HPDE6-E6E7 (cell line): ENCODE data around the gene TRIM66.
A peak's percentile ranks its signal among the peaks of the same experiment; 100 is the strongest.

Experiments used
- DNase-seq: peaks from one replicate; pipeline ENCODE4 v3.0.0; 2011; ENCODE audit warnings: missing footprints; ENCODE audit errors: extremely low spot score

Gene TRIM66

DNA sequence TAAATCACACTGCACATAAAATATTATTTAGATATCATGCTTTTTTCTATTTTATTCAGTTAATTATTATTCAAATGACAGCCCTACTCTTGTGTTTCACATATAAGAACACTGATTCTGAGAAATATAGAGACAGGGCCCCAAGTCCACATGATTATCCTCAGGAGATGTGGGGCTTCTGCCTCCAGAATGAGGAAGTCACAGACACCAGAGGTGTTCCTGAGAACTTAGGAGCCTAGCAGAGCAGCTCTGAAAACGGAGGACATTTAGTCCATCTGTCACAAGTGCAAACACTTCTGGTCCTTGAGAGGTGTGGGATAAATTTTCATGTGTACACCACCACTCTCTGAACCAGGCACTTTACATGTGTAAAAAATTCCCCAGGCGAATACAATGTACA is 26.2 kb downstream of the TRIM66 start:
- no peak for DNase-seq

DNA sequence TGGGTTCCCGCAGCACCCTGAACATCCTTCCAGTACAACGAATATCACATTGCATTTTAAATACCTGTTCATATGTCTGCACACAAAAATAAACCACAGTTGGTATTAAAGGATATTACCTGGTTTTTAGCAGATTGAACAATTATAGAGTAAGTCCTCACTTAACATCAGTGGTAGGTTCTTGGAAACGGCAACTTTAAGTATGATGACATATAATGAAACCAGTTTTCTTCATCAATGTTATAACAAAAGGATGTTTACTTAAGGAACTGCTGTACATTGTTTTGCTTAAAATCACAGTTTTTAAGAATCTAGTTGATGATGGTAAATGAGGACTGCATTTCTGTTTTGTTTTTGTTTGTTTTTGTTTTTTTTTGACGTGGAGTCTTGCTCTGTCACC is 28.0 kb downstream of the TRIM66 start:
- no peak for DNase-seq

DNA sequence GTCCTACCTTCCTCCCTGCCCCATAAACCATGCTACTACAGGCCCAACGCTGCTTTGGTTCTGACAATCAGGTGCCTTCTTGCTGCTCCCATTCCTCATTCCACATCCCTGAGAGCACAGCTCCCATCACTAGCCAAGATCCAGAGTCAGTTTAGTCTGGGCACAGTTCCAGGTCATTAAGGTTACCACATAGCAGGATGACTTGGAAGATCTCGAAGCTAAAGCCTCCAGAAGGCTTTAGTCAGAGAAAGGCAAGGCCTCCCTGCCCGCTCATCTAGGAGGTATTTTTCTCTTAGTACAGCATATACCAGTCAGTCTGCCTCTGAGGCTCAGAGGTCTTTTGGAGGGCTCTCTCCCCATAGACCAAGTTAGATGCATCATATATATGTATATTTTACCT is 30.3 kb downstream of the TRIM66 start:
- no peak for DNase-seq

DNA sequence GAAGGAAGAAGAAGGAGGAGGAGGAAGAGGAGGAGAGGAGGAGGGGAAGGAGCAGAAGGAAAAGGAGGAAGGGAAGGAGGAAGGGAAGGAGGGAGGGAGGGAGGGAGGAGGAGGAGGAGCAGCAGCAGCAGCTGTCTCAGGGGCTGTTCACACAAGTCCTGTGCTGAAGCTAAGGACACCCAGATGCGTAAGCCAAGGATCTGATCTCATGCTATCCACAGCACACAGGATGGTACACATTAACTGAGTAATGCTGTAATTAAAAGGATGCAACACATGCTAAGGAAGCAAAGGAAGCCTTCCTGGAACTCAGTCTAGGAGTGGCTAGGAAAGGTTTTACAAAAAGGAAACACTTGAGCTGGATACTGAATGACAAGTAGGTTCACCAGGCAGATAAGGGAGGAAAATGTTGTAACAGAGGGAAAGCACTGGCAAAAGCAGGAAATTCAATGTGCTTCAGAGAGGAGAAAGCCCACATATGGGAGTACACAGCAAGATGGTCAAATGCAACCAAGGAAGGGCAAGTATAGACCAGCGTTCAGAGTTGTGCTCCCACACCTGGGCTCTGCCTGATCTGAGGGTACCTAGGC is 32.0 kb downstream of the TRIM66 start:
- no peak for DNase-seq

DNA sequence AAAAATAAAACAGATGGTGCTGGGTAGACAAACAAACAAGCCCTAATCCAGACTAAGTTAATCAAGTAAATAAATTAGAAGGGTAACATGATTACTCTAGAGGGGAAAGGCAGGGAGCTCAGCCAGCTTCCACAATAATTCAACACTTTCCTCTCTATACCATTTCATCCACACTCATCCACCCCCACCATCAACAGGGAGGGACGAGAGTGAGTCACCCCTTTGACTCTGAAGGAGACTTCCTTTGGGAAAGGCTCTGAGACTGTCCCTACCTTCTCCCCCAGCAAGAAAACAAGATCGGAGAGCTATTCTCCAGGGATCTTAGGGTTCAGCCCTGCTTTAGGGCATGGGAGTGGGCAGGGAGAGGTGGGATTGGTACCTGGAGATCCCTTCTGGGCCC is 33.1 kb downstream of the TRIM66 start:
- DNase-seq, result peak; percentile 51

DNA sequence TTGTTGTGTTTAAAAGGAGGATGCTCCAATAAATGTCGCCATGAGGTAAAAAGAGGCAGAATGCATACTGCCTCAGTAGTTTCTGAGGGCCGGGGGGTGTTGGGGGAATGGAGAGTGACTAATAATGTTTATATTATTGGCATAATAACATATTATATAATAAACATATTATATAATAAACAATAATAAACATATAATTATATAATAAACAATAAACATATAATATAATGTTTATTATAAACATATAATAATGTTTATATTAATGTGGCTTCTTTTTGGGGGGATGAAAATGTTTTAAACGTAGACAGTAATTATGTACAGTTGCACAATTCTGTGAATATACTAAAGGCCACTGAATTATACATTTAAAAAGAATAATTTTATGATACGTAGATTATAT is 35.6 kb downstream of the TRIM66 start:
- no peak for DNase-seq

DNA sequence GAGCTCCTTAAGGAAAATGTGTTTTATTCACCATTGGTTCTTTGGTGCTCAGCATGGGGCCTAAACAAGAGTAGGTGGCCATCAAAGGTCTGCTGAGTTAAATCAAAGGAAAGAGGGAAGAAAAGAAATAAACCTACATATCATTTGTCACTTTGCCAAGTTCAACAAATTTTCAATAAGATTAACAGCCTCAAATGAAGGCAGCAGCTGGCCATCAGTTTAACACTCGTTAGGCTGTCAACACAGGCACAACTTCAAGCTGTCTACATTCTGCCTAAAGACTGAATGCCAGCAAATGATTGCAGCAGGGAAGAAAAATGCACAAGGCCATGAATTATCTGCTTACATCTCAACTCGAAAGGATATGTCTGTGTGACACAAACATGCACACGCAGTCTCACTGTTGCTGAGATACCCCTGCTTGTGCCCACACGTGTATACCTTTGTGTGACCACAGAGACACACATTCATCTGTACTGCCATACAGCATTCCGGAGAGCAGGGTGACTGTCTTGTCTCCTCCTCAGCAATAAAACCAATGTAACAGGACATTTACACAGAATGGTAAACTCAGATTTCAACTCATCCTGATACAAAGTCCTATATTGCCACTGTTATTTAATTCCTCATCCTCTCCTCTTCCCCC is 40.1 kb downstream of the TRIM66 start:
- DNase-seq, result no peak

DNA sequence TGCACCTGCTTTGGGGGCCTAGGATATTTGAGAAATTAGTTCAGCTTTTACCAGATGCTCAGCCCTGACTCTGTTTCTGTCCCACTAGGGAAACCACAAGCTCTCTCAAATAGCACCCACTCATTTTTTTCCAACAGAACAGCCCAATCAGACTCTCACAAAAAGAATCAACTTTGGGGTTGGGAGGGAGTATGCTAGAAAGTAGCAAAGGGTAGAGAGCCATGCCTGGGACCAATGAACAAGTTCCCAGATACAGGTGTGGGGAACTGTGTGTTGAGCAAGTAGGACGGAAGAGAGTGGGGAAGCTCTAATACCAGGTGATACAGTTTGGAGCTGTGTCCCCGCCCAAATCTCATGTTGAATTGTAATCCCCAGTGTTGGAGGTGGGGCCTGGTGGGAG is 41.1 kb downstream of the TRIM66 start:
- no peak for DNase-seq

DNA sequence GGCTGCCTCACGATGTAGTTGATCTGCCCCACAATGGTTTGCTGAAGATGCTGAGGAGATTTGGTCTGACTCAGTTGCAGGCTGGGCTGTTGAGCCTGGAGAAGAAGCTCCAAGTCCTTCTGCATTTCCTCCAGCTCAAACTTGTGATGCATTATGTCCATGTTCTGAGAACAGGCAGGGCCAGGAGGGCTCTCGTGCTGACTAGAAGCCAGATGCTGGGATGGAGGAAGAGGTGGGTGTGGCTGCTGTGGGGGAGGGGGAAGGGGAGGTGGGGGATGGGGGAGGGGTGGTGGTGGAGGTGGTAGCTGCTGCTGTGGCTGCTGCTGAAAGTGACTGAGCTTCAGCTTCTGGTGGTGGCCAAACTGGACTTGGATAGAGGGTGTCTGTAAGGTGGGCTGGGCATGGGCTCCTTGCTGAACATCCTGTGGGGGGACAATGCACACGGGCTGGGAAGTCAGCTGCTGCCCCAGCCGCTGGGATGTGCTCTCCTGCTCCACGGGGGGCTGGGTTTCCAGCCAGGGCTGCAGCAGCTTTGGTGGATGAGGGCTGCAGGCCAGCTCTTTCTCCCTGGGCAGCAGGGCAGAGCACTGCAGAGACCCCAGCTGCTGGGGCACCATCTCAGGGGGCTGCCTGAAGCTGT is 42.1 kb downstream of the TRIM66 start:
- DNase-seq, result no peak

DNA sequence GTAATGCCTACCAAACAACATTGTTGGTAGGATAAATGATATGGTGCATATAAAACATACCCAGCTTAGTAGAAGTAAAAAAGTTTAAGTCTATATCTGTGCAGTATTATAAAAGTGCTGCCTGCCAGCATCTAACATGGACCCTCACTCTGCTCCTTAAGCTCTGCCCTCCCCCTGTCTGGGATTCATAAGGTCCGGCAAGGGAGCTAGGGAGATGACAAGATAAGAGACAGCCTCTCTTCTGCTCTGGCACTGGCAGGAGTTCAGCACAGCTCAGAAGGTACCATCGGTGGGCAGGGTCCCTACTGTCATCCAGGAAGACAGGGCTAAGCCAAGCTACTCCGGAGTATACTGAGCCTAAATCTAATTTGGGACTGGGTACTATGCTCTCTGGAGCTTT is 42.8 kb downstream of the TRIM66 start:
- no peak for DNase-seq

DNA sequence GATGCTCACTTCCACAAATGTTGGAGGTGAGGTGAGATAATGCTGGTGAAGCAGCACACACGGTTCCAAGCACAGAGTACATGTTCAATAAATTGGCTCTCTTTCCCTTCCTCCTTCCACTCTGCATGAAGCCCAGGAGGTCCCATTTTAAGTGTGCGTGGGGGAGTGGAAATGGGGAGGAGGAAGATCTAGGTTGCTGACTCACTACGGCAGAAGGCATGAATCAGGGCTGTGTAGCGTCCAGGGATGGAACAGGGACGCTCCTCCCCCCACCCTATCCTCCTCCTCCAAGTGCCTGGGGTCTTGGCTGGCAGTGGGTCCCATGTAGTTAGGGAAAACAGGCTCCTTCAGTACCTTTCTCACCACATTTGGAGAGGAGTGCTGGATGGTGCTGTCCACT is 44.2 kb downstream of the TRIM66 start:
- DNase-seq, result no peak

DNA sequence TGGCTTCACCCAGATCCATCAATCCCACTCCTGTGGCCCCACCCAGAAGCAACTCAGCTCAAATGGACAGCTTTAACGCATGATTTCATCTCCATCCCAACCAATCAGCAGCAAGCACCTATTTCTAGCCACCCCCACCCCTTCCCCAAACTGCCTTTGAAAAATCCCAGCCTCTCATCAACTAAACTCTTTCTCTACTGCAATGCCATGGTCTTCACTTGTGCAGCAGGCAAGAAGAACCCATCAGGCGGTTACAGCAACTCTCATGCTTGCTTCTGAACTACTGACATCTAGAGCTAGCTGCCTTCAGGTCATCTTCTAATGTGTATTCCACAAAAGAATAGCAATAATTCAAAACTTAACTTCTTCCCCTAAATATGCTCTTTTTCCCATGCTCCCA is 46.3 kb downstream of the TRIM66 start:
- DNase-seq, result no peak

DNA sequence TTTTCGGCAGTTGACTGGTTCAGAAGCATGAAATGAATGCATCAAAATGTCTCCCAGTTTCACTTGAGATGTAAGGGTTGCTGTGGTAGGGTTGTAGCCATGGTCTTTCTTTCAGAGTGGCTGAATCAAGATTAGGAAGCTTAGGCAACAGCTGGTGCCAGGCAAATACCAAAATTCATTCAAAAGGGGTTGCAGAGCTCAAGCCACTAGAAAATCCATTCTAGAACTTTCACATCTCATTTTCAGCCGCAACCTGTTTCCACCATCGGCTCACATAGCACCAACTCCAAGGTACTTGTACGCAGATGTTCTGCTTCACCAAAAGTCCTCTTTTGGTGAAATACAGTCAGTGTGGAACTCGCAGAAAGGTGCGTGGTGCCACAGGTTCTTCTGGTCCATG is 48.0 kb downstream of the TRIM66 start:
- DNase-seq, result no peak

DNA sequence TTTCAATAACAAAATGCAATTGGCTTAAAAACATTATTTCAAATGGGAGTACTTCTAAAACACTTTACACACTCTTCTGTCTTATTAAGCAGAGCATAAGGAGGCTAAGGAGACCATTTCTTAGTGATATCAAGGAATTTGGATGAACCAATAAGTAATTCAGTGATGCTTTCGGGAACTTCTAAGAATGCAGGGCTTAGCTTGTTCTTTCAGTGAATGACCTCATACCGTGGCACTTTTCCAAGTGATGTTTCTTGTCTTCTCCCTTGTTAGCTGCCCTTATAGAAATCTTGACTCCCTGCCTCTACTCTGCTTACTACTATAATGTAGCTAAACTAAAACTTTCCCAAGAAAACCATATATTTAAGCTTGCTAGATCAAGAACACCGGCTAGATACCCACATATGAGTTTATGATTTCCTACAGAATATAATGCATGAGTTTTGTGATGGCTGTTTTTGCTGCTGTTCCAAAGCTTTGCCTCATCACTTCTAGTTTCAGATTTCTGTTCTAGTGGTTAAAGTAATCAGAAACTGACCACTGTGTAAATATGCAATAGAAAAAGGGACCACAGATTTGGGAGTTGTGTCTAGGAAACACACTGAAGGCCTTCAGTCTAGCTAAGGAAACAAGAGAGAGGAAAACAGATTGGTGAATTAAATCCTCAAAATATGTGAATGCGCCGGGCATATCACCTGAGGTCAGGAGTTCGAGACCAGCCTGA is 50.9 kb downstream of the TRIM66 start:
- DNase-seq, result no peak

DNA sequence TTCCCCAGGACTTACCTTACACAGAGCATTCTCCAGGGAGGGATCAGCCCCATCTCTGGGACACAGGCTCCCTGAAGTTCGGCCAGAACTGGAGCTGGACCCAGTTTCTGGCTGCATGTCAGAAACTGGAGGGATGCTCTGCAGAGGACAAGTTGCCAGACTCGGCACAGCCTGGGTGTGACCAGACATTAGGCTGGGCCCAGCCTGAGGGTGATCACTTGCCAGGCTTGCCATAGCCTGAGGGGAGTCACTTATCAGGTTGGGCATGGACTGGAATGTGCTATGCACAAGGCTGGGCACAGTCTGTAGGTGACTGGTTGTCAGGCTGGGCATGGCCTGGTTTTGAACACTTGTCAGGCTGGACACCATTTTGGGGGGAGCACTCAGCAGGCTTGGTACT is 57.8 kb downstream of the TRIM66 start:
- DNase-seq, result no peak

DNA sequence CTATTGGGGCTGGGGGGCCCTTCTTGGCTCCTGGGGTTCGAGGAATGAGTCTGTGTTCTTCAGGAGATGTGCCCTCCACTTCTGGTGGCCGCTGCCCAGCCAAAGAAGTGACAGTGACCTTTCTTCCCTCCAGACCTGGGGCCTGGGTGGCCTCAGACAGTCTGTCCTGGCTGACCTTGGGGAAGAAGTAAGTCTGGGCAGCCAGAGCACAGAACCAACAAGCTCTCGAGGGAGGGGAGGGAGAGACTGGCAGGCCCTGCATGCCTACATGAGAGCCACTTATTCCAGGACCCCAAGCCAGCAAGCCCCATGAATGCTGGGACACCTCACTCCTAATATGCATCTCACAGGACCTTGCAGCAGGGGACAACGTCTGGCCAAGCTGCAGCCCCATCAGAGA is 61.3 kb downstream of the TRIM66 start:
- no peak for DNase-seq

DNA sequence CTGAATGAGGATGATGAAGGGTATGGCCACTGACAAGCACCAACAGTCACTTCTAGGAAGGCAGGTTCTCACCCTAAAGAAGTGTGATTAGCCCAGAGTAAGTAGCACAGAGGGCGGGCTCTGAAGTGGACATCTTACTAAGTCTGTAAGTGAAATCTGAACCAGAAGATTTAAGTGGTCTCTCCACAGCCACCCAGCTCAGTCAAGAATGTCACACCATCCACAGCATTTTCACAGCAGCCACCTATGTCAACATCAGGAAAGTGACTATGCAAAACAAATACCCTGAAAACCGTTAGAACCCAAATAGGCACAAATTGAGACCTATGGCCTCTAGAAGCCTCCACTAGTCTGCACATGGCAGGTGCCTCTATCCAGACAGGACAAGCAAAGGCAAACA is 65.4 kb downstream of the TRIM66 start:
- DNase-seq, result no peak

DNA sequence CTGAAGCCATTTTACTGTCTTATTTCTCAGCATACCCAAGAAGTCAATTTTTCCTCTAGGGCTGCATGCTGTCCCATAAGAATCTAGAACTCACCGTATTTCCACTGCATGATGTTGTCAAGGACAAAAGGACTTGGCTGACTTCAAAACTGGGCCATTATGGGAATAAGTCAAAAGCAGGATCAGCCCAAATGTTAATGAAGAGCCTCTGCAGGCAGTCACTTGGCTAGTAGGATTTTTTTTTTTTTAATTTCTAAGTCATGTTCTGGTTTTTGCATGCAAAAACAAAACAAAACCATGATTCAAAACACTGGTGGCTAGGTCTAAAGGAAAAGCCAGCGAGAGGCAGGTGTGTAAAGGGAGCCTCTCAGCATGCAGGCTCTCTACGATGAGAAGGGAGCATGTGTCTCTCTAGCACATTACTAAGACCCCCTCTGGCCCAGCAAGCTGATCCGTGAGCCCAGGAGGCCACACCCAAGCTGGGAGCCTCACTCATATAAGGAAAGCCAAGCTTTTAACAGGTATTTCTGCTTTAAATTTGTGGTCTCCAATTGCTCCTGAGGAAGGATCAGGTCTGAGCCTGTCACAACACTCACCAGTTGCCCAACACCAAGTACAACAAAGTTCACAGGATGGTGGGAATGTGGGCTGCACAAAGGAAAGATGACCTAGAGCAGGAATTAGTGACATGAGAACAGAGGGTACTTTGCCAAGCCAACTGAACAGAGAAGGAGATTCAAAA is 67.0 kb downstream of the TRIM66 start:
- DNase-seq, result no peak

DNA sequence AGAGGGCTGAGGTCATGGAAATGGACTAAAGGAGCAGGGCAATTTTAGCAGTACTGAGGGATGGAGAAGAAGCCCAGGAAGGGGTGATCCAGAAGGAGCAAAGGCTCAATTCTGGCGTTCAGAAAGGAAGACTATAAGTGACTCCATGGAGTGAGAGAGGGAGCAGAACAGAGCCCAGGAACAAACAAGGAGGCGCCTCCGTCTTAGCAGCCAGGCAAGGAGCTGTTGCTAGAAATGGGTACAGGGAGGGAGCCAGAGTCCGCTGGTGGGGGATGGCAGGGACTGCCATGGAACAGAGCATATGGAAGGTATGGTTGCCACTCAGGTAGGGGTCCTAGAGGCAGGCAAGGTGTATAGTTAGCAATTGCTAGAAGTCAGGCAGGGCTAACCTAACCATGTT is 68.0 kb downstream of the TRIM66 start:
- DNase-seq, result no peak

DNA sequence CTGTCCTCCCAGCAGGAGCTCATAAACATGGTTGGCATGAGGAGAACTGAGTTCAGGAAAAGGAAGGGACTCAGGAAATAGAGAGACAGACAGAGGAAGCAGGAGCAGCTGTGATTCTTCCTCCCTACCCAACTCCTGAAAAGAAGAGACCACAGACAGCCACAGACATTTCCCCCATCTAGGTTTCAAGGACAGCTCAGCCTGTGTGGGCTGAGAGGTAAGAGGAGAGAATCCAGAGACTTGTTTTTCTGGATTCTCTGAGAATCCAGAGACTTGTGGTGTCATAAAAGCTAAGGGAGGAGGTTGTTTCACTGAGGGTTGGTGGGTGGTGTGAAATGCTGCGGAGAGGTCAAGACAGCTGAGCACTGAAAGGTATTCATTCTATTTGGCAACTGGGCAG is 69.4 kb downstream of the TRIM66 start:
- DNase-seq, result no peak

DNA sequence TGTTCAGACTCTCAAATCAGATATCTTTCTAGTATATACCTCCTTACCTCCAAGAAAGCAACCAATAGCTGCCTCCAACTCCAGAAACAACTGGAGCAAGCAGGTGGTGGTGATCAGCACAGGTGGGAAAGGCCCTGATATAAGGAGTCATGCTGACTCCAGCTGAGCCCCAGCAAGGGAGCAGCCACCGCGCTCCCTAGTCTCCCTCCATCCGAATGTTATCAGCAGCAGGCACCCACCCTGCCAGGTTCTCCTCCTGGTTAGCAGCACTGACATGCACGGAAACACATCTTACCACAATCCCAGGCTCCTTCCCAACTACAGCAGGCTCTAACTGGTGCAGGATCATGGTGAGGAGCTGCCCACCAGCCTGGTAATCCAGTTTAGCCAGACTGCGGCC is 69.9 kb downstream of the TRIM66 start:
- DNase-seq, result no peak

DNA sequence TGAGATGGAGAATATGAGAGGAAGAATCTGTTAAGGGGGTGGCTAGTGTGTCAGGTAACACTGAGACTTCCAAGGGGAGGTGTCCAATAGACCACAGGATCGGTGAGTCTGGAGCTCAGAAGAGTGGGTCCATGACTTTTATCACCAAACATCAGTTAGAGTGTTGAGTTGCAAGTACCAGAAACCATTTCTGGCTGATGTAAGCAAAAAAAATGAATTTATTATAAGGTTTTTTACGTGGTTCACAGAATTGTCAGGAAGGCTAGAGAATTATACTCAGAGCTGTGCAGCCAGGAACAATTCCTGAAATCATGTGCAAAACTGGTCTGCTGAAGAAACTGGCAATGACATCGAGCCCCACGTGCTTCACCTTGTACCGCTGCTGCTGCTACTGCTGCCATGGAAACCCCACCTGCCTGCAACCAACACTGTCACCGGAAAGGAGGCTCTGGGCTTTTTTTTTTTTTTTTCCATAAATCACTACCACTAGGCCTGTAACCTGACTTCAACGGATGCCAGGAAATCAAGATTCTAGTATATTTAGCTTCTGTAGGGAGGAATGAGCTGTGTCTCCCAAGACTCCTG is 71.8 kb downstream of the TRIM66 start:
- no peak for DNase-seq
